Thymus (tissue), 14 donors: ENCODE measurements around the gene HASPIN. TPM values are rescaled to one million over a fixed set of nuclear protein-coding genes. Genes with fewer than 3 reads are reported as not detected.

Experiments
- DNase-seq, 9 donors: peaks; one replicate each; pipeline ENCODE4 v3.0.0-alpha.2; 2013; ENCODE audit warnings: low spot score in 9 of 9, low read depth in 6 of 9, missing footprints in 1 of 9
- H3K27ac ChIP-seq, 2 donors: one replicate each; pipeline ENCODE4 v1.5.1; 2013; ENCODE audit warnings: control low read depth in 1 of 2, low read depth in 1 of 2, low read length in 1 of 2, mild to moderate bottlenecking in 1 of 2, moderate library complexity in 1 of 2
- H3K27me3 ChIP-seq, 2 donors: one replicate each; pipeline ENCODE4 v1.5.1; 2013; ENCODE audit warnings: low read length in 1 of 2; ENCODE audit not compliant: control insufficient read depth in 2 of 2, insufficient read depth in 1 of 2
- H3K36me3 ChIP-seq, 2 donors: one replicate each; pipeline ENCODE4 v1.5.1; 2013; ENCODE audit warnings: low read length in 1 of 2, mild to moderate bottlenecking in 1 of 2, moderate library complexity in 1 of 2; ENCODE audit not compliant: control insufficient read depth in 2 of 2, insufficient read depth in 2 of 2
- H3K4me1 ChIP-seq, 2 donors: one replicate each; pipeline ENCODE4 v1.5.1; 2013; ENCODE audit warnings: low read length in 2 of 2; ENCODE audit not compliant: control insufficient read depth in 2 of 2, insufficient read depth in 2 of 2
- H3K4me3 ChIP-seq, 2 donors: one replicate each; pipeline ENCODE4 v1.5.1; 2013; ENCODE audit warnings: low read length in 2 of 2, control low read depth in 1 of 2, mild to moderate bottlenecking in 1 of 2
- H3K9me3 ChIP-seq, 2 donors: one replicate each; pipeline ENCODE4 v1.5.1; 2013; ENCODE audit warnings: low read length in 1 of 2, mild to moderate bottlenecking in 1 of 2; ENCODE audit not compliant: control insufficient read depth in 2 of 2, insufficient read depth in 1 of 2
- WGBS: extraction: QIAGEN DNeasy Blood & Tissue Kit; methylation state at CpG from one replicate; pipeline ENCODE4 v1.1.7; 2013; 5-methylcytosine and 5-hydroxymethylcytosine counted together
- long read RNA-seq, 10 donors: transcript quantifications; one replicate each; lab custom pipeline, GENCODE V29; 2026
- polyA plus RNA-seq: library from polyadenylated mRNA; stranded (reverse); fragments of 200-250 nt; gene quantifications from one replicate; pipeline ENCODE4 v1.2.3, GENCODE V29; 2013
- total RNA-seq: library from RNA; stranded (reverse); fragments of 120-200 nt; gene quantifications from one replicate; pipeline ENCODE4 v1.2.4, GENCODE V29; 2013
- donor health status: healthy.

The HASPIN gene
- 9.1 TPM for total RNA-seq
- polyA plus RNA-seq, result 2.3 TPM
- long read RNA-seq, donor 1, result 0 reads
- long read RNA-seq, donor 2, result 0 reads
- long read RNA-seq, donor 3, transcript HASPIN-201 (1 exons, 2,797 nt), result major isoform, 15 of 15 reads
- long read RNA-seq, donor 3, partial matches to known transcripts, result 0 of 15 reads
- long read RNA-seq, donor 3, other reads (novel, unspliced or antisense), result 0 of 15 reads
- long read RNA-seq, donor 4, transcript HASPIN-201 (1 exons, 2,797 nt), result major isoform, 5 of 5 reads
- long read RNA-seq, donor 4, partial matches to known transcripts, result 0 of 5 reads
- long read RNA-seq, donor 4, other reads (novel, unspliced or antisense), result 0 of 5 reads
- long read RNA-seq, donor 5, transcript HASPIN-201 (1 exons, 2,797 nt), result major isoform, 11 of 11 reads
- long read RNA-seq, donor 5, partial matches to known transcripts, result 0 of 11 reads
- long read RNA-seq, donor 5, other reads (novel, unspliced or antisense), result 0 of 11 reads
- long read RNA-seq, donor 6, transcript HASPIN-201 (1 exons, 2,797 nt), result major isoform, 8 of 8 reads
- long read RNA-seq, donor 6, partial matches to known transcripts, result 0 of 8 reads
- long read RNA-seq, donor 6, other reads (novel, unspliced or antisense), result 0 of 8 reads
- long read RNA-seq, donor 7, transcript HASPIN-201 (1 exons, 2,797 nt), result major isoform, 9 of 9 reads
- long read RNA-seq, donor 7, partial matches to known transcripts, result 0 of 9 reads
- long read RNA-seq, donor 7, other reads (novel, unspliced or antisense), result 0 of 9 reads
- long read RNA-seq, donor 8, transcript HASPIN-201 (1 exons, 2,797 nt), result major isoform, 6 of 6 reads
- long read RNA-seq, donor 8, partial matches to known transcripts, result 0 of 6 reads
- long read RNA-seq, donor 8, other reads (novel, unspliced or antisense), result 0 of 6 reads
- long read RNA-seq, donor 9, transcript HASPIN-201 (1 exons, 2,797 nt), result major isoform, 9 of 9 reads
- long read RNA-seq, donor 9, partial matches to known transcripts, result 0 of 9 reads
- long read RNA-seq, donor 9, other reads (novel, unspliced or antisense), result 0 of 9 reads
- long read RNA-seq, donor 10, transcript HASPIN-201 (1 exons, 2,797 nt), result major isoform, 5 of 5 reads
- long read RNA-seq, donor 10, partial matches to known transcripts, result 0 of 5 reads
- long read RNA-seq, donor 10, other reads (novel, unspliced or antisense), result 0 of 5 reads

DNA sequence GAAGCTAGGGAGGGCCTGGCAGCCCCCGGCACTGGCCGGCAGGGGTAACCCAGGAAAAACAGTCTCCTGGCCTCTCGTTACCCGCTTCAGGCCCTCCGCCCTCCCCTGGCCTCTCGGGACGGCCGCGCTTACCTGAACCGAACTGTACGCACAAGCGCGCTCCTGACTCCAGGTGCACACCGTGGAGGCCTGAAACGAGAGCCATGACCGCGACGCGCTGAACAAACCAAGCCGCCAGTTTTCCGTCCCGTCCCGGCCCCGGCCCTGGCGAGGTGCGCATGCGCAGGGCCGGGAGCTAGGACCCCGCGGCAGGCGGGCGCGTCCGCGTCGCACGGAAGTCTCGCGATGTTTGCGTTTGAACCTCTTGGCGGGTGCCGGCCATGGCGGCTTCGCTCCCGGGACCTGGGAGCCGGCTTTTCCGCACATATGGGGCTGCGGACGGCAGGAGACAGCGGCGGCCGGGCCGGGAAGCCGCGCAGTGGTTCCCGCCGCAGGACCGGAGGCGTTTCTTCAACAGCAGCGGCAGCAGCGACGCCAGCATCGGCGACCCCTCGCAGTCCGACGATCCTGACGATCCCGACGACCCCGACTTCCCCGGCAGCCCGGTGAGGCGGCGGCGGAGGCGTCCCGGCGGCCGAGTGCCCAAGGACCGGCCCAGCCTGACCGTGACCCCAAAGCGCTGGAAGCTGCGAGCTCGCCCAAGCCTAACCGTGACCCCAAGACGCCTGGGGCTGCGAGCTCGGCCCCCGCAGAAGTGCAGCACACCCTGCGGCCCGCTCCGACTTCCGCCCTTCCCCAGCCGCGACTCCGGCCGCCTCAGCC lies at the start of gene HASPIN:
Gene HASPIN (plus strand): TSS at position 348 of the 822 bp plus-strand sequence. CDS start 33 bp downstream, at position 381.
- Histone ChIP-seq H3K4me1 (peaks cover 15 to 61% of the 10 kb centered on the region in 2 donors), H3K27ac (peak within 1 kb of the TSS; percentile 94 to 95), H3K9me3 (peaks cover 0 to 4% of the 10 kb centered on the region in 2 donors), H3K4me3 (peak within 1 kb of the TSS; percentile 83 to 100), H3K36me3 (peaks cover 2 to 51% of the 10 kb centered on the region in 2 donors), H3K27me3 (no peaks in the 10 kb centered on the region)
- DNase-seq, result peak in 8 of 9 donors; percentile 80 to 96 (median 92)
- WGBS, result under 1% methylated on average over 98 of the region's 98 CpGs

- peaks cover 26 to 68% of the 10 kb centered on the region in 2 donors for H3K36me3 ChIP-seq
- 94% methylated on average over 11 of the region's 11 CpGs for WGBS
- DNase-seq, result no peak
- peaks cover 0 to 48% of the 10 kb centered on the region in 2 donors for H3K4me1 ChIP-seq
- H3K27ac ChIP-seq, result peak overlapping the region in 1 of 2 donors; percentile 51
- H3K9me3 ChIP-seq, result no peaks in the 10 kb centered on the region
- no peaks in the 10 kb centered on the region for H3K27me3 ChIP-seq
- H3K4me3 ChIP-seq, result no peak overlapping the region
Measured at GRCh38 chr17:3675886-3676285, 47.8 kb upstream of the HASPIN start.

GRCh38 chr17:3678095-3678820 lies 45.4 kb upstream of the HASPIN start:
- WGBS, result 91% methylated on average over 16 of the region's 16 CpGs
- no peaks in the 10 kb centered on the region for H3K27me3 ChIP-seq
- no peak overlapping the region for H3K4me3 ChIP-seq
- peaks cover 0 to 71% of the 10 kb centered on the region in 2 donors for H3K4me1 ChIP-seq
- no peaks in the 10 kb centered on the region for H3K9me3 ChIP-seq
- peaks cover 29 to 85% of the 10 kb centered on the region in 2 donors for H3K36me3 ChIP-seq
- peak overlapping the region in 1 of 2 donors; percentile 45 for H3K27ac ChIP-seq
- no peak for DNase-seq

- Histone ChIP-seq H3K27ac (peak overlapping the region in 1 of 2 donors; percentile 64), H3K4me1 (peaks cover 0 to 76% of the 10 kb centered on the region in 2 donors), H3K4me3 (no peak overlapping the region), H3K36me3 (peaks cover 26 to 85% of the 10 kb centered on the region in 2 donors), H3K9me3 (no peaks in the 10 kb centered on the region), H3K27me3 (no peaks in the 10 kb centered on the region)
- WGBS, result 94% methylated on average over 27 of the region's 27 CpGs
- no peak for DNase-seq
Measured at GRCh38 chr17:3678821-3679530, 44.7 kb upstream of the HASPIN start.

- Histone ChIP-seq H3K4me1 (peaks cover 0 to 78% of the 10 kb centered on the region in 2 donors), H3K27ac (peak overlapping the region in 1 of 2 donors; percentile 64), H3K4me3 (no peak overlapping the region), H3K9me3 (no peaks in the 10 kb centered on the region), H3K27me3 (no peaks in the 10 kb centered on the region), H3K36me3 (peaks cover 26 to 84% of the 10 kb centered on the region in 2 donors)
- no peak for DNase-seq
- 87% methylated on average over 20 of the region's 20 CpGs for WGBS
Measured at GRCh38 chr17:3679531-3680126, 44.1 kb upstream of the HASPIN start.

DNA sequence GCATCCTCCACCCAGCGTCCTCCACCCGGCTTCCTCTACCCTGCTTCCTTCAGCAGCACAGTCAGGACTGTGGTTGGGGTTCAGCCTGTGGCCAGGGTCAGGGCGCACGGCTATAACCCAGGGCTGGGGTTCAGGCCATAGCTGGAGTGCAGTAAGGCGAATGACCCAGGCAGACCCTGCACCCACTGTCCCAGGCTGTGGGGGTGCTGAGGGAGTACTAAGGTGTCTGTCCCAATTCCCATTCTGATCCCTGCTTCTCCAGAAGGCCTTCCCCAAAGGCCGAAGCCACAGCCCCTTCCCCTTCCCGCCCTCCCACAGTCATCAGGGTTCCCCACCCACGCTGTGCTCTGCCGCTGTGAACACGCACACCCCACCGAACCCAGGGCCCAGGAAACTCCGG lies 42.6 kb upstream of the HASPIN start:
- Histone ChIP-seq H3K36me3 (peaks cover 31 to 78% of the 10 kb centered on the region in 2 donors), H3K4me1 (peaks cover 0 to 82% of the 10 kb centered on the region in 2 donors), H3K4me3 (no peak overlapping the region), H3K27ac (peak overlapping the region in 1 of 2 donors; percentile 67), H3K27me3 (no peaks in the 10 kb centered on the region), H3K9me3 (no peaks in the 10 kb centered on the region)
- DNase-seq, result no peak
- WGBS, result 90% methylated on average over 12 of the region's 12 CpGs

GRCh38 chr17:3681565-3681964 lies 42.1 kb upstream of the HASPIN start:
- 90% methylated on average over 20 of the region's 20 CpGs for WGBS
- no peak for DNase-seq
- Histone ChIP-seq H3K27ac (peak overlapping the region in 1 of 2 donors; percentile 28), H3K9me3 (no peaks in the 10 kb centered on the region), H3K4me1 (peaks cover 0 to 77% of the 10 kb centered on the region in 2 donors), H3K36me3 (peaks cover 31 to 73% of the 10 kb centered on the region in 2 donors), H3K27me3 (no peaks in the 10 kb centered on the region), H3K4me3 (peak overlapping the region in 1 of 2 donors; percentile 46)
